CD4-positive, alpha-beta T cell (primary cell): ENCODE data around the gene PIK3C3. TPM values are rescaled to one million over a fixed set of nuclear protein-coding genes. Genes with fewer than 3 reads are reported as not detected.

Experiments
- ATAC-seq: fragments of 200-7000 bp; cut with Tn5 transposase; one replicate; pipeline ENCODE4 v1.10.0; 2022; ENCODE audit warnings: mild to moderate bottlenecking; ENCODE audit not compliant: poor library complexity
- CTCF ChIA-PET: fragments of 350-600 bp; sonication (Branson Sonifier 250); formaldehyde crosslinking; loops from one replicate; lab custom pipeline; 2021; ENCODE audit warnings: antibody characterized with exemption, inconsistent platforms; lab: Charles Lee
- POLR2A ChIA-PET: fragments of 350-600 bp; sonication (Branson Sonifier 250); formaldehyde crosslinking; loops from one replicate; lab custom pipeline; 2021; ENCODE audit warnings: antibody characterized with exemption, inconsistent platforms; lab: Charles Lee
- DNase-seq, 14 experiments: peaks; one replicate each; pipeline ENCODE4 v3.0.0-alpha.2; 2013 to 2020; ENCODE audit warnings: mixed read lengths in 2 of 14
- H3K27ac ChIP-seq, 2 donors: one replicate each; pipeline versions ENCODE4 v1.5.1 to v1.7.0; 2013; ENCODE audit warnings: low read length in 2 of 2, low read depth in 1 of 2, mild to moderate bottlenecking in 1 of 2
- H3K27me3 ChIP-seq, 2 experiments: 1 replicate in 1 of 2; 2 replicates in 1 of 2; pipeline versions ENCODE4 v1.6.1 to v1.7.0; 2013; ENCODE audit warnings: low read length in 2 of 2, control low read depth in 1 of 2, mild to moderate bottlenecking in 1 of 2, moderate library complexity in 1 of 2; ENCODE audit not compliant: insufficient read depth in 2 of 2, control insufficient read depth in 1 of 2
- H3K36me3 ChIP-seq: one replicate; pipeline ENCODE4 v1.6.1; 2013; ENCODE audit warnings: low read length, control low read depth; ENCODE audit not compliant: insufficient read depth
- H3K4me1 ChIP-seq: one replicate; pipeline ENCODE4 v1.6.1; 2013; ENCODE audit warnings: low read length, control low read depth; ENCODE audit not compliant: insufficient read depth
- H3K4me3 ChIP-seq: one replicate; pipeline ENCODE4 v1.5.1; 2013; ENCODE audit warnings: mild to moderate bottlenecking, low read length, moderate library complexity
- H3K9me3 ChIP-seq, 2 experiments: 1 replicate in 1 of 2; 2 replicates in 1 of 2; pipeline versions ENCODE4 v1.6.1 to v1.7.0; 2013; ENCODE audit warnings: low read length in 2 of 2, mild to moderate bottlenecking in 2 of 2, control low read depth in 1 of 2, moderate library complexity in 1 of 2; ENCODE audit not compliant: control insufficient read depth in 1 of 2, insufficient read depth in 1 of 2
- H3K27ac Mint-ChIP-seq: one replicate; pipeline ENCODE4 v1.8.0; 2020; ENCODE audit warnings: mixed read lengths
- H3K27me3 Mint-ChIP-seq: one replicate; pipeline ENCODE4 v1.8.0; 2021; ENCODE audit warnings: mixed read lengths
- H3K36me3 Mint-ChIP-seq: one replicate; pipeline ENCODE4 v1.8.0; 2021; ENCODE audit warnings: low read depth, mixed read lengths
- H3K4me1 Mint-ChIP-seq: one replicate; pipeline ENCODE4 v1.8.0; 2021; ENCODE audit warnings: low read depth, mixed read lengths
- H3K4me3 Mint-ChIP-seq: one replicate; pipeline ENCODE4 v1.8.0; 2020; ENCODE audit warnings: mild to moderate bottlenecking, mixed read lengths
- H3K9me3 Mint-ChIP-seq: one replicate; pipeline ENCODE4 v1.8.0; 2020; ENCODE audit warnings: mixed read lengths
- CTCF ChIP-seq: fragments of 200-600 bp; IDR thresholded peaks from one replicate; pipeline ENCODE4 v1.8.0; 2022; ENCODE audit warnings: antibody characterized with exemption, mild to moderate bottlenecking
- intact Hi-C, 2 experiments: fragments of 100-400 bp; cut with DNase I in 1 of 2; cut with micrococcal nuclease in 1 of 2; formaldehyde crosslinking; loops; one replicate each; pipeline versions ENCODE4 v1.15.1 to v1.9.0; 2023 to 2025; cut with DNase I, micrococcal nuclease
- total RNA-seq, 174 experiments: library from RNA in 2 of 174; stranded (reverse) in 2 of 174; gene quantifications; one replicate each; pipeline ENCODE4 v1.2.3 and lab custom pipeline; 2021 to 2026

PIK3C3 gene
- total RNA-seq, 2 experiments from 2014 or later = 33.5 to 34.2 TPM

DNA sequence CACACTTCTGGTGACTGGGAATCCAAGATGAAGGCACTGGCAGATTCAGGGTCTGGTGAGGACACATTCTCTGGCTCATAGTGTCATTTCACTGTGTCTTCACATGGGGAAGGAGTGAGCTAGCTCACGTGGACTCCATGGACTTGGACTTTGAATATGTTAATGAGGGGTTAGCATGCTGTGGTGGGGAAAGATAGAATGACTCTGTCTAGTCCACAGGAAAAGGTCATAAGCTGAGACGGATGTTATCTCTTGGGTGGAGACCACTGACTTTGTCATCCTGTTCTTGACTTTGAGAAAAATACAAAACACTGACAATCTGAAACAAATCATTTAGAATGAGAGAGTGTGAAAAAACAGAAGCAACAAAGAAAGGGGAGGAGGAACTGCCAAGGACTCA, 145.9 kb downstream of the PIK3C3 start:
- Mint-ChIP-seq H3K36me3 (no peaks in the 10 kb centered on the region), H3K4me3 (no peak overlapping the region), H3K27me3 (no peaks in the 10 kb centered on the region), H3K27ac (no peak overlapping the region), H3K4me1 (no peaks in the 10 kb centered on the region), H3K9me3 (no peaks in the 10 kb centered on the region)
- no peak overlapping the region for H3K4me3 ChIP-seq
- no peaks in the 10 kb centered on the region for H3K4me1 ChIP-seq
- H3K36me3 ChIP-seq = no peaks in the 10 kb centered on the region
- no peak for TF ChIP-seq CTCF
- no peaks in the 10 kb centered on the region for H3K9me3 ChIP-seq
- ChIA-PET POLR2A (no interaction called here), CTCF (interaction anchor here (1.2 kb wide), 1 partner anchor 13 kb away, joined by 3 read pairs; no protein-coding TSS in a partner anchor)
- H3K27ac ChIP-seq = no peak overlapping the region
- intact Hi-C loops = no loop called here
- DNase-seq = no peak
- no peaks in the 10 kb centered on the region for H3K27me3 ChIP-seq
- no peak for ATAC-seq

- H3K27ac Mint-ChIP-seq = no peak overlapping the region
- Histone ChIP-seq H3K27me3 (no peaks in the 10 kb centered on the region), H3K4me1 (no peaks in the 10 kb centered on the region), H3K36me3 (no peaks in the 10 kb centered on the region), H3K9me3 (no peaks in the 10 kb centered on the region), H3K27ac (no peak overlapping the region), H3K4me3 (no peak overlapping the region)
- no peaks in the 10 kb centered on the region for H3K36me3 Mint-ChIP-seq
- TF ChIP-seq CTCF = no peak
- DNase-seq = no peak
- H3K9me3 Mint-ChIP-seq = no peaks in the 10 kb centered on the region
- no peaks in the 10 kb centered on the region for H3K27me3 Mint-ChIP-seq
- ChIA-PET POLR2A (no interaction called here), CTCF (interaction anchor here (1.3 kb wide), 1 partner anchor 9 kb away, joined by 6 read pairs; no protein-coding TSS in a partner anchor)
- intact Hi-C loops = no loop called here
- no peaks in the 10 kb centered on the region for H3K4me1 Mint-ChIP-seq
- H3K4me3 Mint-ChIP-seq = no peak overlapping the region
- no peak for ATAC-seq
These were observed 150.4 kb downstream of the PIK3C3 start for GRCh38 chr18:42105394-42105793.

DNA sequence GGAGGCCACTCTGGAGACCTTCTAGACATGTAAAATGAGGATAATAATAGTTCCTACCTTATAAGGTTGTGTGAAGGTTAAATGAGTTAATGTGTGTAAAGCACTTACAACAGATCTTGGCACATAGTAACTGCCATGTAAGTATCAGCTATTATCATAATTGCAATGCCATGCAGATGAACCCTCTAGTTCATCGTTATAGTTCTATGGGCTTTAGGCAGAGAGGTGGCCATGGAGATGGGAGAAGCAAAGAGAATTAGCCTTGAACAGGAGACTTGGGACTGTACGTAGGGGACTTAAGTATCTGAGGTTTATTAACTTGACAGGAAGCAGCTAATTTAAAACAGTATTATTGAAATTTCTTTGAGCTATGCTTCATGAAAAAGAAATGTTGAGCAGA, 151.8 kb downstream of the PIK3C3 start:
- Mint-ChIP-seq H3K4me3 (no peak overlapping the region), H3K9me3 (no peaks in the 10 kb centered on the region), H3K27me3 (no peaks in the 10 kb centered on the region), H3K4me1 (no peaks in the 10 kb centered on the region), H3K36me3 (no peaks in the 10 kb centered on the region), H3K27ac (no peak overlapping the region)
- ChIA-PET POLR2A (no interaction called here), CTCF (no interaction called here)
- ATAC-seq = no peak
- Histone ChIP-seq H3K4me3 (no peak overlapping the region), H3K9me3 (no peaks in the 10 kb centered on the region), H3K27ac (no peak overlapping the region), H3K27me3 (no peaks in the 10 kb centered on the region), H3K36me3 (no peaks in the 10 kb centered on the region), H3K4me1 (no peaks in the 10 kb centered on the region)
- intact Hi-C loops = no loop called here
- no peak for DNase-seq
- TF ChIP-seq CTCF = no peak
